Measurements from ENCODE around the gene RBM34. TPM values are rescaled to one million over a fixed set of nuclear protein-coding genes. Genes with fewer than 3 reads are reported as not detected.
A peak's percentile ranks its signal among the peaks of the same experiment; 100 is the strongest.

The RBM34 gene
- total RNA-seq, 1 donor from 2014 or later = 129 TPM

GRCh38 chr1:235124111-235124510 lies 36.9 kb downstream of the RBM34 start:
- TF ChIP-seq, protein P1, sequence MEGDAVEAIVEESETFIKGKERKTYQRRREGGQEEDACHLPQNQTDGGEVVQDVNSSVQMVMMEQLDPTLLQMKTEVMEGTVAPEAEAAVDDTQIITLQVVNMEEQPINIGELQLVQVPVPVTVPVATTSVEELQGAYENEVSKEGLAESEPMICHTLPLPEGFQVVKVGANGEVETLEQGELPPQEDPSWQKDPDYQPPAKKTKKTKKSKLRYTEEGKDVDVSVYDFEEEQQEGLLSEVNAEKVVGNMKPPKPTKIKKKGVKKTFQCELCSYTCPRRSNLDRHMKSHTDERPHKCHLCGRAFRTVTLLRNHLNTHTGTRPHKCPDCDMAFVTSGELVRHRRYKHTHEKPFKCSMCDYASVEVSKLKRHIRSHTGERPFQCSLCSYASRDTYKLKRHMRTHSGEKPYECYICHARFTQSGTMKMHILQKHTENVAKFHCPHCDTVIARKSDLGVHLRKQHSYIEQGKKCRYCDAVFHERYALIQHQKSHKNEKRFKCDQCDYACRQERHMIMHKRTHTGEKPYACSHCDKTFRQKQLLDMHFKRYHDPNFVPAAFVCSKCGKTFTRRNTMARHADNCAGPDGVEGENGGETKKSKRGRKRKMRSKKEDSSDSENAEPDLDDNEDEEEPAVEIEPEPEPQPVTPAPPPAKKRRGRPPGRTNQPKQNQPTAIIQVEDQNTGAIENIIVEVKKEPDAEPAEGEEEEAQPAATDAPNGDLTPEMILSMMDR (IDR thresholded peaks at IDR 0.05; ENCODE audit: insufficient read depth, low read depth, low read length) = no peak
- TF ChIP-seq EZH2 (IDR thresholded peaks at IDR 0.05; ENCODE audit: insufficient read depth, low read length) = no peak
- H3K4me2 ChIP-seq (ENCODE audit: low read length) = peak overlapping the region; percentile 24
- Mint-ChIP-seq H3K27ac (ENCODE audit: unreplicated experiment) (no peak overlapping the region), H3K36me3 (ENCODE audit: low read depth, unreplicated experiment) (peaks cover 9% of the 10 kb centered on the region), H3K4me1 (ENCODE audit: low read depth, unreplicated experiment) (peaks cover 20% of the 10 kb centered on the region), H3K9me3 (ENCODE audit: unreplicated experiment) (no peaks in the 10 kb centered on the region), H3K4me3 (ENCODE audit: unreplicated experiment) (no peak overlapping the region), H3K27me3 (ENCODE audit: low read depth, unreplicated experiment) (no peaks in the 10 kb centered on the region)
- H3K9me3 ChIP-seq (ENCODE audit: insufficient read depth, low read depth, low read length) = no peaks in the 10 kb centered on the region
- H3K9ac ChIP-seq (ENCODE audit: low read length) = no peak overlapping the region
- peaks cover 6% of the 10 kb centered on the region for H3K4me1 ChIP-seq (ENCODE audit: insufficient read depth, low read length)
- DNase-seq (ENCODE audit: low read depth) (no peak), FAIRE-seq (no peak)
- H3K27ac ChIP-seq (ENCODE audit: low read depth, low read length) = no peak overlapping the region
- no peaks in the 10 kb centered on the region for H3K27me3 ChIP-seq (ENCODE audit: insufficient read depth, low read length)
- peaks cover 98% of the 10 kb centered on the region for H3K79me2 ChIP-seq (ENCODE audit: insufficient read depth, low read length)
- H3K4me3 ChIP-seq (ENCODE audit: insufficient read depth, low read depth, low read length) = no peak overlapping the region
- H4K20me1 ChIP-seq (ENCODE audit: insufficient read depth, low read length) = peaks cover 87% of the 10 kb centered on the region
- no peak overlapping the region for H2AFZ ChIP-seq (ENCODE audit: low read depth, low read length)
- peaks cover 17% of the 10 kb centered on the region for H3K36me3 ChIP-seq (ENCODE audit: insufficient read depth, low read length)

DNA sequence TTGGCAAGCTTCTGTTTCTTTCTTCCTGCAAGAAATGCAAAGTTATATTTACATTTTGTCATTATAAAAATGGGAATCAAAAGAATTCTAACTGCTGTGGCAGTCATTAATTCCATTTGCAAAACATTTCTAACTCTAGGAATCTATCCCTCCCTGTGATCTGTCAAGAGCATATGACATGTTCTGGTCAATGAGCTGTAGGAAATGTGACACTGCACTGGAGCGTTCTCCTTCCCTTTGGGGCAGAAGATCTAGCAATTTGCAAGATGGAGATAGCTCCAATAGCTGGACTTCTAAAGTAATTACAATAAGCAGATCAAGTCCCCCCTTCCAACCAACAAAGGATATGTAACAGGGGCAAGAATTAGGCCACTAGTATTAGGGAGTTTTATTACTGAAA lies 38.7 kb downstream of the RBM34 start:
- DNase-seq (ENCODE audit: low read depth) (no peak), FAIRE-seq (no peak)
- Mint-ChIP-seq H3K4me1 (ENCODE audit: low read depth, unreplicated experiment) (peaks cover 18% of the 10 kb centered on the region), H3K27ac (ENCODE audit: unreplicated experiment) (no peak overlapping the region), H3K27me3 (ENCODE audit: low read depth, unreplicated experiment) (no peaks in the 10 kb centered on the region), H3K36me3 (ENCODE audit: low read depth, unreplicated experiment) (peaks cover 9% of the 10 kb centered on the region), H3K9me3 (ENCODE audit: unreplicated experiment) (no peaks in the 10 kb centered on the region), H3K4me3 (ENCODE audit: unreplicated experiment) (no peak overlapping the region)
- peaks cover 97% of the 10 kb centered on the region for H4K20me1 ChIP-seq (ENCODE audit: insufficient read depth, low read length)
- TF ChIP-seq, protein P1 (IDR thresholded peaks at IDR 0.05; ENCODE audit: insufficient read depth, low read depth, low read length) = no peak
- TF ChIP-seq EZH2 (IDR thresholded peaks at IDR 0.05; ENCODE audit: insufficient read depth, low read length) = no peak
- peaks cover 99% of the 10 kb centered on the region for H3K79me2 ChIP-seq (ENCODE audit: insufficient read depth, low read length)
- peaks cover 32% of the 10 kb centered on the region for H3K36me3 ChIP-seq (ENCODE audit: insufficient read depth, low read length)
- peak overlapping the region; percentile 10 for H3K9ac ChIP-seq (ENCODE audit: low read length)
- H3K4me2 ChIP-seq (ENCODE audit: low read length) = peak overlapping the region; percentile 16
- H3K4me1 ChIP-seq (ENCODE audit: insufficient read depth, low read length) = peaks cover 6% of the 10 kb centered on the region
- H3K9me3 ChIP-seq (ENCODE audit: insufficient read depth, low read depth, low read length) = no peaks in the 10 kb centered on the region
- no peak overlapping the region for H3K4me3 ChIP-seq (ENCODE audit: insufficient read depth, low read depth, low read length)
- no peaks in the 10 kb centered on the region for H3K27me3 ChIP-seq (ENCODE audit: insufficient read depth, low read length)
- H3K27ac ChIP-seq (ENCODE audit: low read depth, low read length) = no peak overlapping the region
- H2AFZ ChIP-seq (ENCODE audit: low read depth, low read length) = no peak overlapping the region

- TF ChIP-seq EZH2 (IDR thresholded peaks at IDR 0.05; ENCODE audit: insufficient read depth, low read length) = no peak
- TF ChIP-seq, protein P1 (IDR thresholded peaks at IDR 0.05; ENCODE audit: insufficient read depth, low read depth, low read length) = no peak
- peaks cover 60% of the 10 kb centered on the region for H4K20me1 ChIP-seq (ENCODE audit: insufficient read depth, low read length)
- no peak overlapping the region for H3K4me2 ChIP-seq (ENCODE audit: low read length)
- no peaks in the 10 kb centered on the region for H3K9me3 ChIP-seq (ENCODE audit: insufficient read depth, low read depth, low read length)
- peaks cover 70% of the 10 kb centered on the region for H3K36me3 ChIP-seq (ENCODE audit: insufficient read depth, low read length)
- peaks cover 19% of the 10 kb centered on the region for H3K4me1 Mint-ChIP-seq (ENCODE audit: low read depth, unreplicated experiment)
- no peaks in the 10 kb centered on the region for H3K27me3 ChIP-seq (ENCODE audit: insufficient read depth, low read length)
- no peaks in the 10 kb centered on the region for H3K4me1 ChIP-seq (ENCODE audit: insufficient read depth, low read length)
- FAIRE-seq (no peak), DNase-seq (ENCODE audit: low read depth) (no peak)
- peaks cover 33% of the 10 kb centered on the region for H3K36me3 Mint-ChIP-seq (ENCODE audit: low read depth, unreplicated experiment)
- H3K27ac ChIP-seq (ENCODE audit: low read depth, low read length) = no peak overlapping the region
- H3K4me3 Mint-ChIP-seq (ENCODE audit: unreplicated experiment) = no peak overlapping the region
- H3K4me3 ChIP-seq (ENCODE audit: insufficient read depth, low read depth, low read length) = no peak overlapping the region
- peak overlapping the region; percentile 55 for H3K27ac Mint-ChIP-seq (ENCODE audit: unreplicated experiment)
- no peak overlapping the region for H2AFZ ChIP-seq (ENCODE audit: low read depth, low read length)
- peaks cover 63% of the 10 kb centered on the region for H3K79me2 ChIP-seq (ENCODE audit: insufficient read depth, low read length)
- H3K27me3 Mint-ChIP-seq (ENCODE audit: low read depth, unreplicated experiment) = no peaks in the 10 kb centered on the region
- H3K9ac ChIP-seq (ENCODE audit: low read length) = no peak overlapping the region
- H3K9me3 Mint-ChIP-seq (ENCODE audit: unreplicated experiment) = no peaks in the 10 kb centered on the region
These were observed 47.7 kb downstream of the RBM34 start for GRCh38 chr1:235113183-235113917.

All from astrocyte (in vitro differentiated cells and primary cell).